Nephron (organoid): ENCODE results near the gene METTL25B.

Experiments used
- H3K27ac Mint-ChIP-seq, 3 experiments: 2 replicates each; pipeline ENCODE4 v1.8.0; 2020; ENCODE audit warnings: mixed read lengths in 3 of 3, mild to moderate bottlenecking in 2 of 3, moderate library complexity in 1 of 3
- H3K27me3 Mint-ChIP-seq: 2 replicates; pipeline ENCODE4 v1.8.0; 2021; ENCODE audit warnings: low read depth, mild to moderate bottlenecking, moderate library complexity, mixed read lengths
- H3K36me3 Mint-ChIP-seq: 2 replicates; pipeline ENCODE4 v1.8.0; 2020; ENCODE audit warnings: low read depth, mixed read lengths
- H3K4me1 Mint-ChIP-seq: 2 replicates; pipeline ENCODE4 v1.8.0; 2020; ENCODE audit warnings: mixed read lengths
- H3K4me3 Mint-ChIP-seq, 3 experiments: 2 replicates each; pipeline ENCODE4 v1.8.0; 2020; ENCODE audit warnings: mild to moderate bottlenecking in 3 of 3, mixed read lengths in 3 of 3, moderate library complexity in 2 of 3
- H3K9me3 Mint-ChIP-seq: 2 replicates; pipeline ENCODE4 v1.8.0; 2020; ENCODE audit warnings: mixed read lengths
- CTCF ChIP-seq, 3 experiments: fragments of 200-600 bp; sonication (generic); IDR thresholded peaks; one replicate each; pipeline ENCODE4 v1.5.0; 2021; ENCODE audit warnings: antibody characterized with exemption in 3 of 3; ENCODE audit not compliant: unreplicated experiment in 3 of 3

The METTL25B gene

GRCh38 chr1:156781585-156782186, 53.4 kb downstream of the METTL25B start:
- no peaks in the 10 kb centered on the region for H3K9me3 Mint-ChIP-seq

GRCh38 chr1:156785458-156785857, 57.2 kb downstream of the METTL25B start:
- Mint-ChIP-seq H3K27ac (no peak overlapping the region), H3K36me3 (peaks cover 73% of the 10 kb centered on the region), H3K4me3 (no peak overlapping the region), H3K4me1 (no peaks in the 10 kb centered on the region), H3K9me3 (no peaks in the 10 kb centered on the region), H3K27me3 (no peaks in the 10 kb centered on the region)
- TF ChIP-seq CTCF (IDR thresholded peaks at IDR 0.05; ENCODE audit: unreplicated experiment in 3 of 3), result no peak

More at GRCh38 chr1:156781585-156782186, 53.4 kb downstream of the METTL25B start:
- Mint-ChIP-seq H3K27ac (no peak overlapping the region), H3K4me1 (no peaks in the 10 kb centered on the region), H3K36me3 (peaks cover 53% of the 10 kb centered on the region), H3K4me3 (no peak overlapping the region), H3K27me3 (no peaks in the 10 kb centered on the region)
- no peak for TF ChIP-seq CTCF (IDR thresholded peaks at IDR 0.05; ENCODE audit: unreplicated experiment in 3 of 3)
